HG03571 (cell line): ENCODE measurements around the gene NDUFAF3.

Experiments
- ATAC-seq: cut with Tn5 transposase; IDR thresholded peaks from one replicate; pipeline ENCODE4 v1.9.1; 2021; ENCODE audit not compliant: unreplicated experiment

The NDUFAF3 gene

GRCh38 chr3:49017971-49018706 is 3.8 kb upstream of the NDUFAF3 start, which contains the start of gene DALRD3:
Gene DALRD3 (minus strand): TSS chr3:49018580. CDS start chr3:49018564, 16 bp downstream.
- ATAC-seq, result no peak

GRCh38 chr3:49018707-49019006 is 3.3 kb upstream of the NDUFAF3 start:
- no peak for ATAC-seq

- no peak for ATAC-seq
These were observed 2.0 kb upstream of the NDUFAF3 start for GRCh38 chr3:49019941-49020329.

- ATAC-seq, result peak; percentile 4
These were observed 1.4 kb upstream of the NDUFAF3 start for GRCh38 chr3:49020330-49021212.

GRCh38 chr3:49021213-49021812 is 608 bp upstream of the NDUFAF3 start:
- ATAC-seq, result peak; percentile 42

GRCh38 chr3:49022688-49023171 is 809 bp downstream of the NDUFAF3 start:
- ATAC-seq, result no peak

- no peak for ATAC-seq
These were observed 1.9 kb downstream of the NDUFAF3 start for GRCh38 chr3:49023775-49024174.

- ATAC-seq, result no peak
These were observed 2.5 kb downstream of the NDUFAF3 start for GRCh38 chr3:49024449-49024848.

GRCh38 chr3:49025005-49025792 is 3.3 kb downstream of the NDUFAF3 start:
- ATAC-seq, result no peak

GRCh38 chr3:49025793-49026520 is 4.0 kb downstream of the NDUFAF3 start:
- no peak for ATAC-seq

GRCh38 chr3:49026536-49026935 is 4.6 kb downstream of the NDUFAF3 start:
- no peak for ATAC-seq

- ATAC-seq, result no peak
These were observed 5.7 kb downstream of the NDUFAF3 start for GRCh38 chr3:49027634-49028033.

GRCh38 chr3:49028298-49028672 is 6.4 kb downstream of the NDUFAF3 start:
- ATAC-seq, result no peak

- ATAC-seq, result peak; percentile 84
These were observed 7.0 kb downstream of the NDUFAF3 start, which contains the start of gene IMPDH2 for GRCh38 chr3:49028673-49029562. Gene IMPDH2 (minus strand): TSS chr3:49029398. CDS start chr3:49029350, 48 bp downstream.

GRCh38 chr3:49029563-49029884 is 7.6 kb downstream of the NDUFAF3 start:
- ATAC-seq, result no peak

GRCh38 chr3:49030321-49030720 is 8.4 kb downstream of the NDUFAF3 start:
- ATAC-seq, result no peak

GRCh38 chr3:49032646-49033304 is 10.9 kb downstream of the NDUFAF3 start:
- ATAC-seq, result no peak

- no peak for ATAC-seq
These were observed 12.7 kb downstream of the NDUFAF3 start for GRCh38 chr3:49034650-49035049.

GRCh38 chr3:49035281-49035680 is 13.4 kb downstream of the NDUFAF3 start:
- ATAC-seq, result no peak
